Subcutaneous preadipocyte (primary cell): Measurements from ENCODE around the gene LMO7. TPM values are rescaled to one million over a fixed set of nuclear protein-coding genes. Genes with fewer than 3 reads are reported as not detected.

Experiments
- total RNA-seq: library from RNA; depleted of rRNA; stranded (reverse); fragments of >200 nt; gene quantifications from 2 replicates; pipeline ENCODE4 v1.2.3, GENCODE V29; 2012

The LMO7 gene
- total RNA-seq = 19.1 and 25.6 TPM in 2 replicates

GRCh38 chr13:75635828-75636435 lies at the start of gene LMO7:
LMO7 (plus strand) TSS chr13:75636330; CDS start chr13:75636658, 328 bp downstream.

Other genes starting within 250 kb of the LMO7 start
- 14.0 and 21.3 TPM in 2 replicates for gene TBC1D4, start 154.2 kb upstream of the LMO7 start, total RNA-seq
- 25.2 and 36.0 TPM in 2 replicates for gene COMMD6, start 98.5 kb upstream of the LMO7 start, total RNA-seq
- gene UCHL3, start 86.5 kb upstream of the LMO7 start, total RNA-seq = 42.2 and 65.8 TPM in 2 replicates